GM23248 (cell line): ENCODE results near the gene RFC4.

Experiments
- EZH2 ChIP-seq: fragments of 200-600 bp; sonication (generic); IDR thresholded peaks from 2 replicates; pipeline ENCODE4 v1.6.1; 2018; ENCODE audit warnings: antibody characterized with exemption, mild to moderate bottlenecking; ENCODE audit not compliant: insufficient read depth, poor library complexity, severe bottlenecking
- EZH2phosphoT487 ChIP-seq: fragments of 200-600 bp; sonication (generic); IDR thresholded peaks from 2 replicates; pipeline ENCODE4 v1.6.1; 2018; ENCODE audit warnings: antibody characterized with exemption, moderate library complexity, mild to moderate bottlenecking, low read depth; ENCODE audit not compliant: insufficient read depth

DNA sequence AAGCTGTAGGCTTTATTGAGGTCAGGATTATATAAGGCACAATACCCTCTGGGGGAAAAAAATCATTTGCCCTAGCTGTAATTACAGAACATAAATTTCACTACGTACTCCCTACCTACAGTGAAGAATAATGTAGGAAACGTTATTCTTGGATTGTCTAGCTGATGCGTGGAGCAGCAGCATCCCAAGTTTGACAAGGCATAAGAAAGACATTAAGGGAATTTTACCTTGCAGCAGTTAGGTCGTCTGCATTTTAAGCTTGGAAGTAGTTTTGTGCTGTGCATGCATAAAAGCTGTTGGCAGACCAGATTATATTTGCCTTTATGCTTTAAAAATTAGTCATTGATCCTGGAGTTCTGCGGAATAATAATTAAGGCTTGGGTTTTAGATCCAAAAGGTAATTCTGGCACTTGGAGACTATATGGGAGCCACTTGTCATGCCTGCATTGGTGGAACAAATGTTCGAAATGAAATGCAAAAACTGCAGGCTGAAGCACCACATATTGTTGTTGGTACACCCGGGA is 20.7 kb downstream of the RFC4 start:
- TF ChIP-seq EZH2 (no peak), EZH2phosphoT487 (no peak)
